GM20431 (cell line): Measurements from ENCODE around the gene PRKCE.

Source experiments
- in situ Hi-C: fragments of 300-500 bp; cut with MseI, MboI; formaldehyde crosslinking; loops from one replicate; pipeline ENCODE4 v1.15.0; 2020; ENCODE audit warnings: low sequenced_read_pairs; ENCODE audit not compliant: unreplicated experiment

PRKCE gene

DNA sequence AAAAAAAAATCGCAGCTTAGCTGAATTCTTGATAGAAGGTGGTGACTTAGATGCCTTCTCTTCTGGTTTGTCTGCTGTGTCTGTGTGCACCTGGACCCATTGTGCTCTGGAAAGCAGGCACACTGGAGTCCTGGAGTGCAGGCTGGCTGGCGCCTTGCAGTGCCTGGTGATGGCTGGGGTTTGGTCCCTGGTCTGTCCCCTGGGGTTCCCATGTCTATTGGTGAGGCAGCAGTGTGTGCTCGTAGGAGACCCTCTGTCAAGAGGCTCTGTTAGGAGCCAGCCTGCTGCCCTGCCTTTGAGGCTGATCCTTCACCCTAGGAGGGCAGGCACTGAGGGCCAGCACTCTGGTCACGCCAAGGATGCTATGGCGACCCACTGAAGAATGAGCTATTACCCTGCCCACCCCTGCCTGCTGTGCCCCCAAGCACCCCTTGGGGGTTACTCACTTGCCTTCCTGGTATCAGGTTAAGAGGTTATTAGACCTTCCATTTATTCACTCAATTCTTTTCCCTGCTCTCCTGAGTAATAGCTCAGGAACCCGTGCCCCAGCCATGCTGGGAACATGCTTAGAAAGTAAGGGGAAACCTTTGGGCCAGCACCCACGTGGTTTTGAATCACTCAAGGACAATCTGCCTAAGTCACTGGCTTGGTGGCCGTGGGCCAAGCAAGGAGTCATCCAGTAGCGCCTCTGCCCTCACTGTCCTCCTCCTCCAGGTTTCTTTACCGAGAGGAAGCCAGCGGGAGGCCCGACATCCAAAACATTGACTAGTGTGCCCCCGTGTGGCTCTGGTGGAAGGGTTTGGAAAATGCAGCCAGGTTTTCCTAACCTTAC lies 284.5 kb downstream of the PRKCE start:
- in situ Hi-C loops: loop anchor here (10.0 kb wide), 1 partner anchor 291 kb away; no protein-coding TSS in a partner anchor

- in situ Hi-C loops: loop anchor here (10.0 kb wide), 1 partner anchor 292 kb away; no protein-coding TSS in a partner anchor
Observed at GRCh38 chr2:45936623-45936979, 285.1 kb downstream of the PRKCE start.

DNA sequence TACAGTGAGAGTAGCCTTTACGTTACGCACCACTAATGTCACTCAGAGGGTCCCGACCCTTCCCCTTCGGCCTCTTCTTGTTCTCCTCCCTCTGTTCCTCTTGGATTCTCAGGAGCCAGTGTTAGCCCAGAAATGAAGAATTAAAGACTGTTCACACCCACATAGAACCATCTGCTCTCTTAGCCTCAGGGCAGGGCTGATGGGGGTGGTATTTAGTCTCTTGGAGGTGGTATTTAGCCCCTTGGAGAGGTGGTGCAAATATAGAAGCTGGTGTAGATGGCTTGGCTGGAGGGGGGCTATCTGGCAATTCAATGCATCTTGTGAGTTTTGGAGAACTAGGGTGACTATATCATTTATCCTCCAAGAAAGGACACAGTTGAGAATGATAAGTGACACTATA lies 286.5 kb downstream of the PRKCE start:
- in situ Hi-C loops: loop anchor here (10.0 kb wide), 1 partner anchor 293 kb away; no protein-coding TSS in a partner anchor

GRCh38 chr2:45938649-45939511 lies 287.4 kb downstream of the PRKCE start:
- in situ Hi-C loops: loop anchor here (10.0 kb wide), 1 partner anchor 294 kb away; no protein-coding TSS in a partner anchor

- in situ Hi-C loops: no loop called here
Observed at GRCh38 chr2:45941531-45942236, 290.2 kb downstream of the PRKCE start.

DNA sequence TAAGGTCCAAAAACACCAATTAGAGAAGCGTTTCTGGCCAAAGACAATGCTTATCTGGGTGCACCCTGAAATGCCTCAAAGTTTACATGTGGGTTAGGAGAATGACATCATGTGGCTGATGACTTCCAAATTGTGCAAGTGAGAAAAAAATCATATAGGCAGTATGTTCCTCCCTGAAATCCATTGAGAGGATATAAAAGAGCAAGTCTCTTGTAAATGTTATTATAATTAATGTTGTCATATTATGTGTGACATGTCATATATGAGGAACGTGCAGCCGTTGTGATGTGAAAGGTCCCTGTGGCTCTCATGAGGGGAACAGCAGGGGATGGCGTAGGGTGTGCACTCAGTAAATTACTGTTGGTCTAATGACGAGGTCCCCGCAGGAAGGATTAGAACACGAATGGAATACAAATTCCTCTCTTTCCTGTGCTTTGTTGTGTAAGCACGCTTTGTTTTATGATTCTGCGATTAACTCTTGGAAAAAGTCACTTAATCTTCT lies 290.8 kb downstream of the PRKCE start:
- in situ Hi-C loops: no loop called here

GRCh38 chr2:45943219-45944044 lies 292.0 kb downstream of the PRKCE start:
- in situ Hi-C loops: no loop called here

DNA sequence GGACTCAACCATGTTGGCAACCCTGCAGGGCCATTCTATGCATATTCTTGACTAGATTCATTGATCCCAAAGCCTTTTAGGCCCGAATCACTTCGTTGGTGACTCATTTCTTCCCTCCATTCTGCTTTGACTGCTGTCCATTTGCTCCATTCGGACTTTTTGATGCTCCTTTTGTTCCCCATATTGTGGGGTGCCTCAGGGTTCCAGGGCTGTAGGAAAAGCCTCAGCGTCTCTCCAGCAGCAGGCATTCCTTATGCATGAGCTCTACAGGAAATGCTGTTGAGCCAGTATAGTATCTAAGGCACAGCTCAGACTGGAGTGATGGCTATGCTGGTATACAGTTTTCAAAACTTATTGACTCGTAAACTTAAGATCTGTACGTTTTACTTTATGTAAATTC lies 292.6 kb downstream of the PRKCE start:
- in situ Hi-C loops: no loop called here

- in situ Hi-C loops: no loop called here
Observed at GRCh38 chr2:45945302-45945717, 293.8 kb downstream of the PRKCE start.

- in situ Hi-C loops: no loop called here
Observed at GRCh38 chr2:45946023-45946422, 294.5 kb downstream of the PRKCE start.

DNA sequence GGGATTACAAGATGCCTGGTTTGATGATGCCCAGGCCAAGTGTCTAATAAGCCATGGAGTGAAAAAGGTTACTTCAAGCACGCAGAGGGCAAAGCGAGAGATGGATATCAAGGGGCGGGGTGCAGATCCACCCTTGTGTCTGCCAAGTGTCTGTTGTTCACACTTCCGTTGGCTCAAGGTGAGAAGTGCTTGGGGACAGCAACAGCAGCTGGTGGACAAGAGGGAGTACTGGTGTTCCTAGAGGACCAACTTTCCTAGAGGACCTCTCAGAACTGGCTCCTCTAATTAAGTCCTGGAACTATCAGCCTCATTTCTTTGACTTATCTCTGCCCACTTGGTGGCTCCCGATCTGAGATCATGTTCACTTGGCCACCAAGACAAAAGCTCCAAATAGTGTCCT lies 299.1 kb downstream of the PRKCE start:
- in situ Hi-C loops: no loop called here

GRCh38 chr2:45951025-45951727 lies 299.7 kb downstream of the PRKCE start:
- in situ Hi-C loops: no loop called here

DNA sequence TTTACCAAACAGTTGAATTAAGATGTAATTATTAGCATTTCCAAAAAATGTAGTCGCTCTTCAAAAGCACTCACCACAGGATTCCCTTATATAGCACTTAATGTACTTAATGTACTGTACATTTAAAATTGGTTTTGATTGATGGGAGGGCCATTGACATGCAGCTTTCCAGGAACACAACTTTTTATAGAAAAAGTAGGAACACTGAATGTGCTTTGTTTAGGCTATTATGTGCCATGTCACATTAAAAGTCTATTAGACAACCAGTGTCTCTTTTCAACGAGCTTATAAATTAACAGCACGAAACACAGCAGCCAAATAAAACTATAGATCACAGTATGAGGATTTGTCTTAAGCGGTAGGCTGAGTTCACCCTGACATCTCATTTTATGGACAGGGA lies 301.1 kb downstream of the PRKCE start:
- in situ Hi-C loops: no loop called here

DNA sequence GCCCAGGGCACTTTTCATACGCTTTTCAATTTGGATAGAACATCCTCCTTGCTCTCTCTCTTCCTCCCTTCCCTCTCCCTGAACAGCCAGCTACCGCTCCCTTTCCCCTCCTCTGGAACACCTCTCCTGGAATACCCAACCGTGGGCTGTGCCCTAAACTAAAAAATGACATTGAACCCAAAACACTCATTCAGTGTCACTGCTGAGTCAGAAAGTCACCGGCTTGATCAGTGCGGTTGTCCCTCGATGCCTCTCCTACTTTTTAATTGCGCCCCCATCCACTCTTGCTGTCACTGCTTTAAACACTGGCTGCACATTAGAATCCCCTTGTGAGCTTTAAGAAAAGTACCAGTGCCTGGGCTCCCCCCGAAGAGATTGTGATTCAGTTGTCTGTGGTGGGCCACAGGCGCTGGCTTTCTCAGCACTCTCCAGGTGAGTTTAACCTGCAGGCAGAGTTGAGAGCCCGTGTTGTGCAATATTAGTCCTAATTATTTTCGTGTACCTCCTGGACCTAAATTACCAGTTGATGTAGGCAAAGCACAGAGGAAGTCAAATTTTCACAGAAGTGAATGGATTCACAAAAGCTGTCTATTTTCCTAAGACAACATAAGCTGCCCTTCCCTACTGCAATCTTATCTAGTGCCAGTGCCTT lies 302.0 kb downstream of the PRKCE start:
- in situ Hi-C loops: no loop called here

DNA sequence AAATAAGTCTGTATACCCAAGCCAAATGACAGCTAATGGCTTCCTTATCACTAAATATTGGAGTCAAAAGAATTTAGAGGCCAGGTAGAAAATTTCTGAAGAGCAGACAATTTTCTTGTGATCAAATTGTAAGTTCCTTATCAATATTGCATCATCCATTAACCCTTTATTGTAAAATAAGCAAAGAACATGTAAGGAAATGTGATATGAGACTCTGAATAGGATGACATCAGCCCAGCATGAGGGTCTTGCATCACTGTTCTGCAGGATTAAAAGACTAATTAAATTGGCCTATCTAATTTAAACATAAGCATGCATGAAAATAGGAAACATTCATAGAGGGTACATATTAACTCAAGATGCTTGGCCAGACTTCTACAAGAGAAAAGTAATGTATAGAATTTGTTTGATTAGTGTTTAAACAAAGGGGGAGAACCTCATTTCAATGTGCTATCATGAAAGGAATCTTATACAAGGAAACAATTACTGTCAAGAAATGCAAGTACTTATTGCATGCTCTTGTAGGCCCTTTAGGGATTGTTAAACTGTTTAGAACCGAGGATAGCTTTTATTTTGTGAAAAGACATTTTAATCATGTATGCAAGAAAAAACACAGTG lies 302.9 kb downstream of the PRKCE start:
- in situ Hi-C loops: no loop called here

DNA sequence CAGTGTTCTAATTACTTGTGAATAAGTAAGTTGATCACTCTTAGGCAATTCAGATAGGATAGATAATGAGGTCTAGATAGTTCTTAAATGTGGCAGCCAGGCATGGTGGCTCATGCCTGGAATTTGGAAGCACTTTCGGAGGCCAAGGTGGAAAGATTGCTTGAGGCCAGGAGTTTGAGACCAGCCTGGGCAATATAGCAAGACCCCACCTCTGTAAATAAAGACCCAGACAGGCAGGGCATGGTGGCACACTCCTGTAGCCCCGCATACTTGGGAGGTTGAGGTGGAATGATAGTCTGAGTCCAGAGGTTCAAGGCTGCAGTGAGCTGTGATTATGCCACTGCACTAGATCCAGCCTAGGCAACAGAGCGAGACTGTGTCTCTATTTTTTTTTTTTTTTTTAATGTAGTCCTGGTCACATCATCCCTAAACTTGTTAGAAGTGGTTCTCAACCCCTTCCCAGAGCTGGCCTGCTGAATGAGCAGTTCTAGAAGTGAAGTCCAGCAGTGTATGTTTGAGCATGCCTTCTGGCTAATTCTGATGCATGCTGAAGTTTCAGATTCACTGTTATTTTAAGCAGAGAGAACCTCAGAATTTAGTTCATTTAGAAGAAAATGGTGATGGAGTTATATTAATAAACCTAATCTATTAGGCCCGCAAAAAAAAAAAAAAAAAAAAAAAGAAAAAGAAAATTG lies 306.2 kb downstream of the PRKCE start:
- in situ Hi-C loops: no loop called here
